Stimulated activated effector memory CD8-positive, alpha-beta T cell treated with anti-CD3 and anti-CD28 coated beads, Interleukin-12 subunit alpha, Interleukin-12 subunit beta, amount 100 ng/mL, for 72 hours (primary cell): Measurements from ENCODE around the gene TCF20.

Experiments
- ATAC-seq: fragments of 150-1000 bp; cut with Tn5 transposase; 2 replicates; pipeline ENCODE4 v1.10.0; 2021
- DNase-seq, 2 donors: peaks; one replicate each; pipeline ENCODE4 v3.0.0; 2021 to 2022; ENCODE audit warnings: low spot score in 2 of 2
- H3K27ac Mint-ChIP-seq: one replicate; pipeline ENCODE4 v1.8.0; 2022; ENCODE audit warnings: mild to moderate bottlenecking, mixed read lengths
- H3K36me3 Mint-ChIP-seq: one replicate; pipeline ENCODE4 v1.8.0; 2022; ENCODE audit warnings: mild to moderate bottlenecking, mixed read lengths
- H3K4me1 Mint-ChIP-seq: one replicate; pipeline ENCODE4 v1.8.0; 2022; ENCODE audit warnings: mixed read lengths
- H3K4me3 Mint-ChIP-seq: one replicate; pipeline ENCODE4 v1.8.0; 2022; ENCODE audit warnings: mild to moderate bottlenecking, mixed read lengths
- H3K9me3 Mint-ChIP-seq: one replicate; pipeline ENCODE4 v1.8.0; 2022; ENCODE audit warnings: mixed read lengths

TCF20 gene

DNA sequence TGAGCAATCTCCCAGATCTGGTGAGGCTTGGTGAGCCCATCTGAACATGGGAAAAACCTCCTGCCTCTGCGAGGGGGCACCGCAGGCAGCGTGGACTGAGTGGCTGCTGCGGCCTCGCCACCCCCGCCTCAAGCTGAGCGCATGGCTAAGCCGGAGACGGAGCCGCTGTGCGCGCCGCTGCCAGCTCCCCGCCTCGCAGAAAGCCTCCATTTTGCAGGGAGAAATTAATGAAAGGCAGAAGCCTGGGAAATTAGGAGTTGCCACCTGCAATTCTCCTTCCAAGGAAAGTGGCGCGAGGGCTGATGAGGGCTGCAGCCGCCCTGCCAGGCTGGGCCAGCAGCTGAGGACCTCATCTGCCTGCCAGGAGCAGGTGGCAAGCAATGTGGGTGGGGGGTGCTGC, 35.6 kb upstream of the TCF20 start:
- ATAC-seq (no peak), DNase-seq (no peak)
- Mint-ChIP-seq H3K9me3 (no peaks in the 10 kb centered on the region), H3K27ac (no peak overlapping the region), H3K4me1 (peaks cover 14% of the 10 kb centered on the region), H3K36me3 (no peaks in the 10 kb centered on the region), H3K4me3 (no peak overlapping the region)

DNA sequence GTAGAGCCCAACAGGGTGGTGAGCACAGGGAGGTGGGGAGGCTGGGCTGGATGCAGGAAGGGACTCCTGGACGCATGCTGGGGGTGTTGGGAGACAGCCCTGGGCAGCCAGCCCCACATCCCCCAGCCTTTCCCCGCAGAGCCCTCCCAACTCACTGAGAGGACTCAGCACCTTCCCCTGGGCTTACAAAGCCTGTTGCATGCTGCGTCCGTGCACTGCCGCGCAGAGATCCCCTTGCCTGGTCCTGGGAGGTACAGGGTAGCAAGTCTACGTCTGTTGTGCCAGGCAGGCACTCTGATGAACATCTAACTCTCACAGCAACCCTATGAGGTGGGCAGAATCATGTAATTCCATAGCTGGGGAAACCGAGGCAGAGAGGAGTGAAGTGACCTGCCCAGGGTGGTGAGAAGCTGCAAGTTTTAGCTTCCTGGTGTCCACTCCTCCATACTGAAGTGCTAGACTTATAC, 33.9 kb upstream of the TCF20 start:
- no peak overlapping the region for H3K4me3 Mint-ChIP-seq
- no peak overlapping the region for H3K27ac Mint-ChIP-seq
- no peaks in the 10 kb centered on the region for H3K9me3 Mint-ChIP-seq
- H3K36me3 Mint-ChIP-seq, result no peaks in the 10 kb centered on the region
- DNase-seq (no peak), ATAC-seq (no peak)
- H3K4me1 Mint-ChIP-seq, result peaks cover 25% of the 10 kb centered on the region

DNA sequence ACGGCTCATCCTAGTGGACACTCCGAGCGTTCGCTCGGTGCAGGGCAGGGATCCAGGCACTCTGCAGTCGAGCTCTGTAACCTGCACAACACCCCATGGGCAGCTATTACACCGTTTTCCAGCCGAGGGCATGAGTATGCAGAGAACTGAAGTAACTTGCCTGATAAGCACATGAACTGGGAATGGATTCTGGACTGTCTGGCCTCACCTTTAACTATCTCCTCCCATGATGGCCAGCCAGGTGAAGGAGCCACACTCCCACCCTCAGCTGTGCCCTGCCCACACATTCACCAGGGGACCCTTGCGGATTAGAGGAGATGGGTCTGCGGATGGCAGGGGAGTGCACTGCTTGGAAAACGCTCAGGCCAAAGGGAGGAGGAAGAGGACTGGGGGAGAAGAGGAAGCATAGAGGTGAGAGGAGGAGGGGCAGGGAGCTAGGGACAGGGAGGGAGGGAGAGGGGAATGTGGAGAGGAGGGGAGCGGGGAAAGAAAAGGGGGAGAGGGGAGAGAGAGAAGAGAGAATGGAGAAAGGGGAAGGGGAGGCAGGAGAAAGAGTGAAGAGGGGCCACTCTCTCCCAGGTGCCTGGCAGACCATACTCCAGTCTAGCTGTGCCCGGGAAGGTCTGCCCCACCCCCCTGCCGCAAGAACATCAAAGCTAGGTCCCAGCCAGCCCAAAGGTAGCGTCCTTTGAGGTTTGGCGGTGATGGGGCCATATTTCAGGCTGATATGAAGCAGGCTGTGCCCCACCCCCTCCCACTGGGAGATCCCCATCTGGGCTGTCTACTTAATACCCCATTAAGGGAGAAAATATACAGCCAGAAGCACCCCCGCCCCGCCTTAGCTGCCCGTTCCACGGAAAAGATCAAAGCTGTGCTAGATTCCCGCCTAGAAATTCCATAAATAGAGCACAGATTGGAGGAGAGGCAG, 33.2 kb upstream of the TCF20 start:
- DNase-seq, result no peak
- Mint-ChIP-seq H3K4me3 (no peak overlapping the region), H3K9me3 (no peaks in the 10 kb centered on the region), H3K4me1 (peaks cover 32% of the 10 kb centered on the region), H3K36me3 (no peaks in the 10 kb centered on the region), H3K27ac (peak overlapping the region; percentile 29)
- no peak for ATAC-seq

DNA sequence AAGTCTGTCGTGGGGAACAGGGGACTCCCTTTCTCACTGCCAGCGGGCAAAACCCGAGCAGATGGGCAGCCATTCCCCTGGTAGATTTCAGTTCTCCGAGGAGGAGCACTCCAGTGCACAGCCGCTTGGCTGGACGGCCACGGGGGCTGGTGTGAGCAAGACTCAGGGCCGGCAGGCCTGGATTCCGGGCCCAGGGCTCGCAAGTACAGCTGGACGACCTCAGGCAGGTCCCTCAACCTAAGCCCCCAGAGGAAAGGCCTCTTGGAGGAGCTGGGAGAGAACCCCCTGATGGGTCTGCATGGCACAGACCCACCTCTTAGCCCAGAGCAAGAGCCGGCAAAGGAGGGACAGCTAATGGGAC, 31.3 kb upstream of the TCF20 start:
- H3K4me1 Mint-ChIP-seq, result peaks cover 38% of the 10 kb centered on the region
- no peak overlapping the region for H3K4me3 Mint-ChIP-seq

DNA sequence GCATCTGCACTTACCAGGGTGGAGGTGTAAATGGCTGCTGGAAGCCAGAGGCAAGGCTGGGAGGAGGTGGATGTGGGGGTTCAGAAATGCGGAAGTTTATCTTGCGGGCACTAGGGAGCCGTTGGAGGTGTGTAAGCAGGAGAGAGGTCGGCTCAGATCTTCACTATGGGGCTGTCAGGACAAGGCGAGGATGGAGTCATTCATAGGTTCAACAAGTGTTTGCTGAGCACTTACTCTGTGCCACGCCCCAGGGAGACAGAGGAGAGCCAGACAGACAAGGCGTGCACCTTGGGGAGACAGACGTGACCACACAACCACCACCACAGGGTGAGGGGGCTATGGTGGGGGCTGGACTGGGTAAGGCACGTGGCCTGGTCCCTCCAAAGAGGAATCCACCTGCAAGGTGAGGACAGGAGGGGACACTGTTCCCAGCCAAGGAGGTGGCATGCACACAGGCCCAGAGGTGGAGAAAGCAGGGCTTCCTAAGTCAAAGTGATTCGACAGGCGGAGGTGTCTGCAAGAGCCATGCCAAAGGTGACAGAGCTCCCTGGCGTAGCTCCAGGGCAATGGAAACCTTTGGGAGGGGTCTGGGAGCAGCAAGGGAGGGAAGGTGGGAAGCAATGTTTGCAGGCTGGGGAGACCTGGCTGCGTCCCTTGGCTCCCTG, 30.8 kb upstream of the TCF20 start:
- Mint-ChIP-seq H3K27ac (peak overlapping the region; percentile 90), H3K9me3 (no peaks in the 10 kb centered on the region), H3K4me3 (peak overlapping the region; percentile 51), H3K36me3 (no peaks in the 10 kb centered on the region), H3K4me1 (peaks cover 38% of the 10 kb centered on the region)
- DNase-seq, result no peak
- ATAC-seq, result no peak

More for the DNA sequence above, 31.3 kb upstream of the TCF20 start:
- ATAC-seq, result no peak
- no peak for DNase-seq
- Mint-ChIP-seq H3K36me3 (no peaks in the 10 kb centered on the region), H3K27ac (no peak overlapping the region), H3K9me3 (no peaks in the 10 kb centered on the region)

DNA sequence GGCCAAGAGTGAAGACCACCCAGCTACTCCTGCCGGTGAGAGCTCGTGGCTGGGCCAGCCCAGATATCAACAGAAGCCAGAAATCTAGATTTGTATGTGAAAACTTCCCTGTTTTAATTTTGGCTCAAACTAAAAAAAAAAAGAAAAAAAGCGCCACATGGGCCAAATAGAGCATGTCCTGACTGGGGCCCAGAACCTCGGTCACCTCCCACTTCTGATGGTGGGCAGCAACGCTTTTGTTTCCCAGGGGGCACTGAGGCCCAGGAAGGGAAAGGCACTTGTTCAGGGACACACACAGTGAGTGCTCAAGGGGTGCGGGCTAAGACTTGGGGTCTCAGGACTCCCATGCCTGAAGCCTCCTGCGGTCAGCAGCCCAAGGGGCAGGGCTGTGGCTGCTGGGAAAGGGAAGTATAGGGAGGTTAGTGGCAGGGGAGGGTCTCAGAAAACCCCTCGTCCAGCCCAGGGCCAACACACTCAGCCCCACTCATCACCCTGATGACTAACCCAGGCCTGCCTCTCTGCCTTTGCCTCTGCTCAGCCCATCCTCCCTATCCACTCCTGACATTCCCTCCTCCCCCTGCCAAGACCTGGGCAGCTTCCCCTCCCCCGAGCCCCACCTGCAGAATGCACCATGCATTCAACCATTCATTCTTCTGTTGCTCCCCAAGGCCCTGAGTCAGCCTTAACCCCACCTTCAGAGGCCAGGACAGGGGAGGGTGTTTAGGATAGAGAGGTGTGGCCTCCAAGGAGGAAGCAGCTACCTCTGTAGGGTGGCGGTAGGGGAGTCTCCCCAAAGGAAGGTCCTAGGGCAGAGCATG, 30.0 kb upstream of the TCF20 start:
- DNase-seq (no peak), ATAC-seq (peak; percentile 72)
- H3K36me3 Mint-ChIP-seq, result no peaks in the 10 kb centered on the region
- peak overlapping the region; percentile 51 for H3K4me3 Mint-ChIP-seq
- H3K27ac Mint-ChIP-seq, result peak overlapping the region; percentile 90
- H3K9me3 Mint-ChIP-seq, result no peaks in the 10 kb centered on the region
- H3K4me1 Mint-ChIP-seq, result peaks cover 38% of the 10 kb centered on the region

DNA sequence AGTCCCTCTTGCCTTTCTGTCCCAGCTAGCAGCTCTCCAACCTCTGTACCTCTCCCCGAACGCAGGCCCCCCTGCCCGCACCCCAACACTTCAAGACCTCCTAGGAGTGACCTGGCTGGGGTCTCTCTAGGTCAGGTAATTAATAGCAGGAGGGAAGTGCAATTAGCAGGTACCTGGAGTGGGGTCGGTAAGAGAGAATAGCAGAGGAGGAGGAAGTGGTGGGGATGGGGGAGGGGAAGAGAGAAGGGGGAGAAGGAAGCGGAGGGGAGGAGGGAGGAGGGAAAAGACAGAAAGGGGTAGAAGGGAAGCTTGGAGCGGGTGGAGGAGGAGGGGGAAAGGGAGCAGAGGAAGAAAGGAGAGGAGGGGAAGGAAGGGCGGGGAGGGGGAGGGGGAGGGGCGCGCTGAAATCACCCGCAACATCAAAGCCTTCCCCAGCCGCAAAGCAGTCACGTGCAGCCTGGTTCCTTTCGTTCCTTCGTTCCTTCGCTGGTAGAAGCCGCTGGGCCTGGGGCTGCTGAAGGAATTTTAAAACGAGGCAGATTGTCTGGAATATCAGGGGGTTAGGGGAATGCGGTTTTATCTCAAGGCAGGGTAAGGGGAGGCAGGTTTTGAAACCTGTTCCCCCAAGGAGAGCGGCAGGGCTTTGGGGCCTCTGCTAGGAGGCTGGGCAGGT, 29.3 kb upstream of the TCF20 start:
- peak overlapping the region; percentile 90 for H3K27ac Mint-ChIP-seq
- ATAC-seq, result no peak
- peaks cover 38% of the 10 kb centered on the region for H3K4me1 Mint-ChIP-seq
- no peaks in the 10 kb centered on the region for H3K36me3 Mint-ChIP-seq
- peak overlapping the region; percentile 51 for H3K4me3 Mint-ChIP-seq
- no peaks in the 10 kb centered on the region for H3K9me3 Mint-ChIP-seq
- DNase-seq, result no peak

DNA sequence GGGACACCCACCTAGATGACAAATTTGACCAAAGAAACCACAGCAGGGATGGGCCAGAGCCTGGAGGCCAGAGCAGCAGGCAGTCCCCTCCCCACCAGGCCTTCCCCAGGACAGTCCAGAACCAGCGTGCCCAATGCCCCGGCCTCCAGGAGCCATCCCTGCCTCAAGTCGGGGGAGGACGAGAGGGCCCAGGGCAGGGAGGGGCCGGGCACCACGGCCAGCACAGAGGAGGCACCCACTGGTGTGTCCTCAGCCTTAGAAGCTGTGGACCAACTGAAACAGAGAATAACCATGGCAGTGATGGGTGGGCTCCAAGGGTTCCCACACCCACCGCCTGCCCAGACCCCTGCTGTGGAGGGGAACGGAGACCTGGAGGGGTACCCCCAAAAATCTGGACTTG, 28.3 kb upstream of the TCF20 start:
- Mint-ChIP-seq H3K9me3 (no peaks in the 10 kb centered on the region), H3K36me3 (no peaks in the 10 kb centered on the region), H3K27ac (peak overlapping the region; percentile 90), H3K4me1 (peaks cover 44% of the 10 kb centered on the region), H3K4me3 (no peak overlapping the region)
- ATAC-seq, result no peak
- DNase-seq, result no peak

DNA sequence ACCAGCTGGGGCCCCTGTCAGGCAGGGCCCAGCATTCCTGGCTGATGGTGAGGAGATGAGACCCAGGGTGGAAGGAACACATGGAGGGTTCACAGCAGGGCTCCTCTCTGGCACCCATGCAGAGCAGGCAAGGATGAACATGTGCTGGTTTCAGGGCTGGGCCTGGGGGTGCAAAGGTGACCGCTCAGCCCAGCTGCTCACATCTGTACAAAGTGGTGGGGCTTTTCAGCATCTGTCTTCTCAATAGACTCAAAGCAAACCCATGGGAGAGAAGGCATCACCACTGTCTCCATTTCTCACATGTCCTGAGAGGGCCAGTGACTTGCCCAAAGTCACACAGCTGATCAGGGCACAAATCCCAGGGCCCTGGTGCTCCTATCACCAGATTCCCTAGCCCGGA, 27.3 kb upstream of the TCF20 start:
- no peak overlapping the region for H3K4me3 Mint-ChIP-seq

DNA sequence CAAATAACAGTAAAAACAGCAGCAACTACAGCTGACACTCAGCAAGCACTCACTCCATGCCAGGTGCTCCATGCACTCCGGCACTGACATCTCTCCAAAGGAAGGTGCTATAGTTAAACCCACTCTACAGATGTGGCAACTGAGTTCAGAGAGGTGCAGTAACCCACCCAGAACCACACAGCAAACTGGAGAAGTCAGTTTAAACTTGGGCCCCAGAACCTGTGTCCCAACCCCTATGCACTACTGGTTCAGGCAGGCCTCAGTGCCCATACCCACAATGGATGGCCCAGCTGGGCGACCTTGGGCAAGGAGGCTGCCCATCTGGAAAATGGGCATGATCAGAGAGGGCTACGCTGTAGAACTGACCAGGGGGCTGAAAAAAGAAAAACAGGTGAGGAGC, 26.4 kb upstream of the TCF20 start:
- DNase-seq, result no peak
- Mint-ChIP-seq H3K27ac (no peak overlapping the region), H3K4me1 (peaks cover 39% of the 10 kb centered on the region), H3K9me3 (no peaks in the 10 kb centered on the region), H3K36me3 (no peaks in the 10 kb centered on the region), H3K4me3 (no peak overlapping the region)
- ATAC-seq, result no peak

More for the DNA sequence above, 27.3 kb upstream of the TCF20 start:
- H3K4me1 Mint-ChIP-seq, result peaks cover 39% of the 10 kb centered on the region
- no peak for DNase-seq
- ATAC-seq, result no peak
- no peaks in the 10 kb centered on the region for H3K9me3 Mint-ChIP-seq
- no peaks in the 10 kb centered on the region for H3K36me3 Mint-ChIP-seq
- H3K27ac Mint-ChIP-seq, result peak overlapping the region; percentile 62

DNA sequence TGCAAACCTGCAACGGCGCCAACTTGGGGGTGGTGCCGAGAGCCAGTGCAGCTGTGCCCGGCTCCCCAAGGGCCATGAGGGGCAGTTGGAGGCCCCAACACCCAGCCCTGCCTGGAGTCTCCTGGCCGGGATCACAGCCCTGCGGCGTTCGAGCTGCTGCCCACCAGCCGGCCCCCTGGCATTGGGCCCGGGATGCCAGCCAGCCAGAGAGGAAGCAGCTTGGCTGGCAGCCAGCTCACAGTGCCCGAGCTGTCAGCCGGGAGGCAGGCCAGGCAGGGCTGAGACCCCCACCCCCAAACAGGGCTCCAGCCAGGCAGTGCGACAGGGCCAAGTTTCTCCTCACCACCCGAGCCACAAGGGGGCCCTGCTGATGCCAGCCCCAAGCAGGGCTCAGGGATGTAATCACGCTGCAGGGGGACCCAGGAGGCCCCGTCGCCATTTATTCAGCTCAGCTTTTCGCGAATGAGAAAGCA, 26.0 kb upstream of the TCF20 start:
- Mint-ChIP-seq H3K4me1 (peaks cover 42% of the 10 kb centered on the region), H3K9me3 (no peaks in the 10 kb centered on the region), H3K4me3 (no peak overlapping the region), H3K27ac (no peak overlapping the region), H3K36me3 (no peaks in the 10 kb centered on the region)
- DNase-seq (no peak), ATAC-seq (no peak)

DNA sequence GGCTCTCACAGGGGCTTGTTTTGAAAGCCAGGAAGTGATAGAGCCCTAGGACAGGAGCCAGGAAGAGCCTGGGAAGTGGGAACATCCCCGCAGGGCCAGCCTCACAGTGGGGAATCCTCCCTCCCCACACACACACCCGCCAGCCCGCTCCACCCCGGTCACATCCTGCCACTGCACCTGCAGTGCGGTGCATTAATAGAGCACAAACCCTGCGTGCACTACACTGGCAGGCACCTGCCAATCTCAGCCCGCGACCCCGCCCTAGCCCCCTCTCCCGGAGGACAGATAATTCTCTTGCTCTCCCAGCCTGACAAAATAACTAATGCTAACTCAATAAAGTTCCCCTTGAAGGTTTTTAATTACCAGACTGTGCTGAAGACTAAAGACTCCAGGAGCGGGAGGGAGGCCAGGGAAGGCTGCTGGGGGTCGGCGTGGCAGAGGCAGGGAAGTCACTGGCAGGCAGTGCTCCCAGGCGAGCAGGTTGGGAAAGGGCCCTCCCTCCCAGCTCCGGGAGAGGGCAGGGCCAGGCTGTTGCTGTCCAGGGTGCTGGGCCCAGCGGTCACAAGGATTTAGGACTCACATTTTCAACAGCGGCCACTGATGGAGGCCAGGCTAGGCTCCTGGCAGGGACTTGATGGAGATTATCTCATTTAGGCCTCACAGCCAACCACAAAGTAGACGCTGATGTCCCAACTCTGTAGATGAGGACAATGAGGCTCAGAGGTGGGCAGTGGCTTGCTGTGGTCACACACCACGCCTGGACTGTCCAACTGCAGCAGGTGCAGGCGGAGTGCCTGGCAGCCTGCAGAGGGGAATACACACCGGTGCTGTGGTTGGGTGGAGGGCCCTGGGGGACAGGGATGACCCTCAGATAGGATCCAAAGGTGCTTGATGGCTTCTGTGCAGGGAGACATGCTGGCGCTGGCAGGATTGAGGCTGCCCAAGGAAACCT, 23.9 kb upstream of the TCF20 start:
- H3K4me1 Mint-ChIP-seq, result peaks cover 24% of the 10 kb centered on the region
- H3K4me3 Mint-ChIP-seq, result no peak overlapping the region
- no peaks in the 10 kb centered on the region for H3K9me3 Mint-ChIP-seq
- ATAC-seq (no peak), DNase-seq (no peak)
- no peaks in the 10 kb centered on the region for H3K36me3 Mint-ChIP-seq
- H3K27ac Mint-ChIP-seq, result no peak overlapping the region

DNA sequence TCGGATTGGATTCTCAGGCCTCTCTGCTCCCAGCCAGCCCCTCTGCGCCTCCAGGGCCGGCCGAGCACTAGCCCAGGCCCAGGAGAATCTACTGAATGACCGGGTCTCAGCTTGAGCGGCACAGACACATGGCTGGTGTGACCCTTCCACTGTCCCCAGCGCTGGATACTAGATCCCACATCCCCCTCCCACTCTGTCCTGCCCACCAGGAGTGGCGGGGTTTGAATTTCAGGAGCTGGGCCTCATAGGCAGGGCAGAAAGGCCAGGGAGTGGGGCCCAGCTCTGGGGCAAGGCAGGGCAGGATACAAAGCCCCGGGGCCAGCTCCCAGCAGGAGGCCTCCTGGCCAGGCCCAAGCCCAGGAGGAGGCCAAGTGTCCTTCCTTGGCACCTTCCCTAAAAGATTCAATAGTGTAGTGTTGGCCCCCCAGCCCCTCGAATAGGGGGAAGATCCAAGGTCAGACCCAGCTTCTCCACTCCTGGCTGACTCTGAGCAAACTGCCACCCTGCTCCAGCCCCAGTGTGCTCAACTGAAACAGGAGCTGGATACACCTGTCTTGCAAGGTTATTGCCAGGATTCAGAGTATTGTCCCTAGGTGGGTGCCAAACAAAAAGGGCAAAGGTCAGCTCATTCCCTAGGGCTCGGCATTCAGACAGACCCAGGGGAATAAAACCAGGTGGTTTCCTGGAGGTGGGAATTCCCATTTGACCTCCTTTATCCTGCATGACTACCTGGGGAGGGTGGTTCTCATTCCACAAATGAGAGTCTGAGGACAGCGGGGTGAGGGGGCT, 22.5 kb upstream of the TCF20 start:
- H3K27ac Mint-ChIP-seq, result no peak overlapping the region
- H3K4me3 Mint-ChIP-seq, result no peak overlapping the region
- H3K4me1 Mint-ChIP-seq, result peaks cover 14% of the 10 kb centered on the region
- ATAC-seq (no peak), DNase-seq (no peak)
- H3K9me3 Mint-ChIP-seq, result no peaks in the 10 kb centered on the region
- no peaks in the 10 kb centered on the region for H3K36me3 Mint-ChIP-seq
